SK-N-SH (cell line): ENCODE results near the gene PHKG2.

Experiments used
- POLR2AphosphoS5 ChIP-seq: IDR thresholded peaks from 2 replicates; pipeline ENCODE4 v1.6.1; 2012; ENCODE audit warnings: low read depth, low read length
- TF ChIP-seq, protein P1 (sequence below): fragments of 200-600 bp; sonication (generic); IDR thresholded peaks from 2 replicates; pipeline ENCODE4 v1.6.1; 2017; ENCODE audit warnings: antibody characterized with exemption, mild to moderate bottlenecking, moderate library complexity
- TF ChIP-seq, protein P2 (sequence below): IDR thresholded peaks from 2 replicates; pipeline ENCODE4 v1.6.1; 2012; ENCODE audit warnings: mild to moderate bottlenecking, low read depth, low read length, moderate library complexity

DNA sequence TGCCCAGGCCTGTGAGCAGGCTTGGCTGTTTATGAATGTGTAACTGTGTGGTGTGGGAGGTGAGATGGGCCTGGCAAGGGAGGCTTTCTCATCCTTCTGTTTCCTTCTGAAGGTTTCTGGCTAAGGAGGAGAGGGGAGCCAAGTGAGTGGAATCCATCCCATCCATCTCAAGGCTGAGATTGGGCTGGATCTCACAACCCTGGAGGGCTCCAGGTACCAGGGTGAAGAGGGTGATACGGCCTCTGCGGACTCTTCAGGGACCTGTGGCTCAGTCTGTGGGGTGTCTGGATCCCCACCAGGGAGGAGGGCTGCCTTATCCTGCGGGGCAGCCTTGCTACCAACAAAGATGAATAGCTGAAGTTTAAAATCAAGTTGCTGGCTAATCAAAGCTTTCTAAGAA lies 31.8 kb downstream of the PHKG2 start:
- TF ChIP-seq, protein P1, sequence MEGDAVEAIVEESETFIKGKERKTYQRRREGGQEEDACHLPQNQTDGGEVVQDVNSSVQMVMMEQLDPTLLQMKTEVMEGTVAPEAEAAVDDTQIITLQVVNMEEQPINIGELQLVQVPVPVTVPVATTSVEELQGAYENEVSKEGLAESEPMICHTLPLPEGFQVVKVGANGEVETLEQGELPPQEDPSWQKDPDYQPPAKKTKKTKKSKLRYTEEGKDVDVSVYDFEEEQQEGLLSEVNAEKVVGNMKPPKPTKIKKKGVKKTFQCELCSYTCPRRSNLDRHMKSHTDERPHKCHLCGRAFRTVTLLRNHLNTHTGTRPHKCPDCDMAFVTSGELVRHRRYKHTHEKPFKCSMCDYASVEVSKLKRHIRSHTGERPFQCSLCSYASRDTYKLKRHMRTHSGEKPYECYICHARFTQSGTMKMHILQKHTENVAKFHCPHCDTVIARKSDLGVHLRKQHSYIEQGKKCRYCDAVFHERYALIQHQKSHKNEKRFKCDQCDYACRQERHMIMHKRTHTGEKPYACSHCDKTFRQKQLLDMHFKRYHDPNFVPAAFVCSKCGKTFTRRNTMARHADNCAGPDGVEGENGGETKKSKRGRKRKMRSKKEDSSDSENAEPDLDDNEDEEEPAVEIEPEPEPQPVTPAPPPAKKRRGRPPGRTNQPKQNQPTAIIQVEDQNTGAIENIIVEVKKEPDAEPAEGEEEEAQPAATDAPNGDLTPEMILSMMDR = no peak
- TF ChIP-seq, protein P2, sequence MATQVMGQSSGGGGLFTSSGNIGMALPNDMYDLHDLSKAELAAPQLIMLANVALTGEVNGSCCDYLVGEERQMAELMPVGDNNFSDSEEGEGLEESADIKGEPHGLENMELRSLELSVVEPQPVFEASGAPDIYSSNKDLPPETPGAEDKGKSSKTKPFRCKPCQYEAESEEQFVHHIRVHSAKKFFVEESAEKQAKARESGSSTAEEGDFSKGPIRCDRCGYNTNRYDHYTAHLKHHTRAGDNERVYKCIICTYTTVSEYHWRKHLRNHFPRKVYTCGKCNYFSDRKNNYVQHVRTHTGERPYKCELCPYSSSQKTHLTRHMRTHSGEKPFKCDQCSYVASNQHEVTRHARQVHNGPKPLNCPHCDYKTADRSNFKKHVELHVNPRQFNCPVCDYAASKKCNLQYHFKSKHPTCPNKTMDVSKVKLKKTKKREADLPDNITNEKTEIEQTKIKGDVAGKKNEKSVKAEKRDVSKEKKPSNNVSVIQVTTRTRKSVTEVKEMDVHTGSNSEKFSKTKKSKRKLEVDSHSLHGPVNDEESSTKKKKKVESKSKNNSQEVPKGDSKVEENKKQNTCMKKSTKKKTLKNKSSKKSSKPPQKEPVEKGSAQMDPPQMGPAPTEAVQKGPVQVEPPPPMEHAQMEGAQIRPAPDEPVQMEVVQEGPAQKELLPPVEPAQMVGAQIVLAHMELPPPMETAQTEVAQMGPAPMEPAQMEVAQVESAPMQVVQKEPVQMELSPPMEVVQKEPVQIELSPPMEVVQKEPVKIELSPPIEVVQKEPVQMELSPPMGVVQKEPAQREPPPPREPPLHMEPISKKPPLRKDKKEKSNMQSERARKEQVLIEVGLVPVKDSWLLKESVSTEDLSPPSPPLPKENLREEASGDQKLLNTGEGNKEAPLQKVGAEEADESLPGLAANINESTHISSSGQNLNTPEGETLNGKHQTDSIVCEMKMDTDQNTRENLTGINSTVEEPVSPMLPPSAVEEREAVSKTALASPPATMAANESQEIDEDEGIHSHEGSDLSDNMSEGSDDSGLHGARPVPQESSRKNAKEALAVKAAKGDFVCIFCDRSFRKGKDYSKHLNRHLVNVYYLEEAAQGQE = no peak
- no peak for TF ChIP-seq POLR2AphosphoS5
